Epidermal melanocyte (primary cell): ENCODE measurements around the gene CTNNBIP1.
"Not testable (repeated sequence)": the region's sequence is repeated elsewhere in the genome, so short reads cannot be mapped to it uniquely, and the experiment has no call there.

Experiments used
- DNase-seq: peaks from one replicate; pipeline ENCODE4 v3.0.0; 2011; ENCODE audit warnings: low spot score; ENCODE audit not compliant: insufficient read length

CTNNBIP1 gene

GRCh38 chr1:9910076-9910422 lies at the start of gene CTNNBIP1:
Gene CTNNBIP1 (minus strand): TSS chr1:9910269. CDS start chr1:9872064, 38,205 bp downstream.
- no peak for DNase-seq

GRCh38 chr1:9957726-9958125 lies 47.7 kb upstream of the CTNNBIP1 start:
- no peak for DNase-seq

- no peak for DNase-seq
These were observed 36.2 kb upstream of the CTNNBIP1 start for GRCh38 chr1:9946315-9946714.

GRCh38 chr1:9942939-9943788 lies 33.1 kb upstream of the CTNNBIP1 start, which contains the start of the genes LZIC and NMNAT1:
Gene LZIC (minus strand): TSS chr1:9943391. CDS start chr1:9936619, 6,772 bp downstream.
Gene NMNAT1 (plus strand): TSS chr1:9943475. CDS start chr1:9972074, 28,599 bp downstream.
- DNase-seq: peak; percentile 92

GRCh38 chr1:9942399-9942938 lies 32.4 kb upstream of the CTNNBIP1 start:
- peak; percentile 22 for DNase-seq

- DNase-seq: peak; percentile 66
These were observed 19.6 kb upstream of the CTNNBIP1 start for GRCh38 chr1:9929431-9930385.

GRCh38 chr1:9927259-9927658 lies 17.2 kb upstream of the CTNNBIP1 start:
- no peak for DNase-seq

GRCh38 chr1:9922342-9922741 lies 12.3 kb upstream of the CTNNBIP1 start:
- no peak for DNase-seq

- DNase-seq: no peak
These were observed 10.5 kb upstream of the CTNNBIP1 start for GRCh38 chr1:9920606-9921005.

- DNase-seq: no peak
These were observed 7.8 kb upstream of the CTNNBIP1 start for GRCh38 chr1:9917901-9918300.

- DNase-seq: not testable (repeated sequence)
These were observed 7.4 kb upstream of the CTNNBIP1 start for GRCh38 chr1:9917495-9917894.

- DNase-seq: no peak
These were observed 6.4 kb upstream of the CTNNBIP1 start for GRCh38 chr1:9916452-9916851.

GRCh38 chr1:9914610-9914937 lies 4.5 kb upstream of the CTNNBIP1 start:
- DNase-seq: no peak

- no peak for DNase-seq
These were observed 2.3 kb upstream of the CTNNBIP1 start for GRCh38 chr1:9912264-9912936.

- peak; percentile 92 for DNase-seq
These were observed 532 bp upstream of the CTNNBIP1 start for GRCh38 chr1:9910423-9911178.

- no peak for DNase-seq
These were observed 629 bp downstream of the CTNNBIP1 start for GRCh38 chr1:9909234-9910046.

- DNase-seq: no peak
These were observed 1.2 kb downstream of the CTNNBIP1 start for GRCh38 chr1:9908871-9909233.

GRCh38 chr1:9907441-9907840 lies 2.6 kb downstream of the CTNNBIP1 start:
- no peak for DNase-seq

GRCh38 chr1:9906466-9906865 lies 3.6 kb downstream of the CTNNBIP1 start:
- no peak for DNase-seq

GRCh38 chr1:9905010-9905409 lies 5.1 kb downstream of the CTNNBIP1 start:
- DNase-seq: no peak
